Measurements from ENCODE around the gene TOM1L2. TPM values are rescaled to one million over a fixed set of nuclear protein-coding genes. Genes with fewer than 3 reads are reported as not detected.

The TOM1L2 gene
- total and polyA plus RNA-seq, 8 donors: 51.2 to 71.2 (median 57.4) TPM

DNA sequence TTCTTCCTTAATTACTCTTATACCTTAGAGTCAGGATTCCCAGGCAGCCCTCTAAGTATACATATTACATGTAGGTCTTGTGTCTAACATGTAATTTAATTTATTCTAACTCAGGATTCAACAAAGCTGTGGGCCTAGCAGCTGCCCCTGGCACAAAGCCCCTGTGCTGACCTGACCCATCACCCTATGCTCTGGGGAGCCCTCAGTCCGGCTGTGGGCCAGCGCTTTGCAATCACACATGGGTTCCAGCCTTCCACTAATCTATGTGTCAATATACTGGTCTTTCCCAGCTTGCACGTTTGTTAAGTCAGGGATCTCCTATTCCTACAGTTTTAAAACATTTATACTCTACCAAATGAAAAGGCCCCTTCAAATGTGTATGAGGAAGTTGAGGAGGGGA is 72.7 kb downstream of the TOM1L2 start:
- DNase-seq (no peak), ATAC-seq (no peak)
- Histone ChIP-seq H3K4me3 (no peak overlapping the region), H3K36me3 (peaks cover 3 to 22% of the 10 kb centered on the region in 2 donors), H3K9me3 (no peaks in the 10 kb centered on the region), H3K27me3 (no peaks in the 10 kb centered on the region), H3K27ac (no peak overlapping the region), H3K4me1 (peaks cover 20 to 25% of the 10 kb centered on the region in 2 donors)
- TF ChIP-seq, protein P1, sequence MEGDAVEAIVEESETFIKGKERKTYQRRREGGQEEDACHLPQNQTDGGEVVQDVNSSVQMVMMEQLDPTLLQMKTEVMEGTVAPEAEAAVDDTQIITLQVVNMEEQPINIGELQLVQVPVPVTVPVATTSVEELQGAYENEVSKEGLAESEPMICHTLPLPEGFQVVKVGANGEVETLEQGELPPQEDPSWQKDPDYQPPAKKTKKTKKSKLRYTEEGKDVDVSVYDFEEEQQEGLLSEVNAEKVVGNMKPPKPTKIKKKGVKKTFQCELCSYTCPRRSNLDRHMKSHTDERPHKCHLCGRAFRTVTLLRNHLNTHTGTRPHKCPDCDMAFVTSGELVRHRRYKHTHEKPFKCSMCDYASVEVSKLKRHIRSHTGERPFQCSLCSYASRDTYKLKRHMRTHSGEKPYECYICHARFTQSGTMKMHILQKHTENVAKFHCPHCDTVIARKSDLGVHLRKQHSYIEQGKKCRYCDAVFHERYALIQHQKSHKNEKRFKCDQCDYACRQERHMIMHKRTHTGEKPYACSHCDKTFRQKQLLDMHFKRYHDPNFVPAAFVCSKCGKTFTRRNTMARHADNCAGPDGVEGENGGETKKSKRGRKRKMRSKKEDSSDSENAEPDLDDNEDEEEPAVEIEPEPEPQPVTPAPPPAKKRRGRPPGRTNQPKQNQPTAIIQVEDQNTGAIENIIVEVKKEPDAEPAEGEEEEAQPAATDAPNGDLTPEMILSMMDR (IDR thresholded peaks at IDR 0.05): no peak
- intact Hi-C loops (cut with DNase I): no loop called here

DNA sequence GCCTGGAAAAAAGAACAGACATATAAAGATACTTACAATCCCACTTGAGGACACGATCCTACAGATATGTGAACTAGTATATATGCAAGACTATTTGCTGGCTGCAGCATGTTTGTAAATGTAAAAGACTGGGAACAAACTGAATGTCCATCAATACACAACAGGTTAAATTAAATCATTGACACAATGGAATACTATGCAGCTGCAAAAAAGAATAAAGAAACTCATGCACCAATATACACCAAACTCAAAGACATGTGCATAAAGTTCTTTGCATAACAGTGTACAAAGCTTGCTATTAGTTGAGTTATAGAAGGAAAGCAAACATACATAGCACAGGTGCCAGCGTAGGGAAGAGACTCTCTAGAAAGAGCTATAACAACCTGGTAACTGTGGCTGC is 73.5 kb downstream of the TOM1L2 start:
- no peaks in the 10 kb centered on the region for H3K27me3 ChIP-seq
- H3K4me3 ChIP-seq: no peak overlapping the region
- DNase-seq: no peak
- H3K36me3 ChIP-seq: peaks cover 3 to 25% of the 10 kb centered on the region in 2 donors
- no peak for ATAC-seq
- intact Hi-C loops (cut with DNase I): no loop called here
- H3K27ac ChIP-seq: no peak overlapping the region
- peaks cover 20 to 25% of the 10 kb centered on the region in 2 donors for H3K4me1 ChIP-seq
- no peaks in the 10 kb centered on the region for H3K9me3 ChIP-seq
- TF ChIP-seq, protein P1 (IDR thresholded peaks at IDR 0.05): no peak

DNA sequence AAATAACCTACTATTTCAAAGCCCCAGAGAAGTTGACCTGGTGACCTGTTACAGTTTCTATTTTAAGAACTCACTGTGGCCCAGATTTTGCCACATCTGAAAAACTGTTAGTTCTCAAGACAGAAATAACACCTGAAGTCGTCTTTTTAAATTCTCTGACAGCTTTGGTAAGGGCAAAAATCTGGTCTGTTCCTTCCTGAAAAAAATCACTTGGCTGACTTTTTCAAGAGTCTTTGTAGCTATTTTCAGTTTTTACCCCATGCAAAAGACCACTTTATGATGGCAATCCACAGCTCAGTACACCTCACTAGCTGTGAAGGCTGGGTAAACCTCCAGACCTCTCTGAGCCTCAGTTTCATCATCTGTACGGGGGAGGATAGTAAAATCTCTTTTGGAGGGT is 74.8 kb downstream of the TOM1L2 start:
- H3K36me3 ChIP-seq: peaks cover 3 to 38% of the 10 kb centered on the region in 2 donors

DNA sequence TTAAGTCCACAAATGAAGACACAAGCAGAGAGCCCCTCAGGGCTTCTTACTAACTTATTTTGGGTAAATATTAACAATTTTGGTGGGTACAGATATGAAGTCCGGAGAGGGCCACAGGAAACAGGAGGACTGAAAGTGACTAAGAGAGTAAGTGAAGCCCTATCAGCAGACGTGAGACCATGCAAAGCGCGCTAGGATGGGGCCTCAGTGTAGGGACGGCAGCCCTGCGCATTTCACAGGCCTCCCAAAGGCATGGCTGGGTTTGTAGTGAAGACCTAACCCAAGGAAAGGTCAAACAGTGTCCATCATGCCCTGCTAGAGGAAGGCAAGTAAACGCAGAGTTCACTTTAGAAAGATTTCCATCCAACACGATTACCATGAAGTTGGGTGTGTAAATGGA is 75.5 kb downstream of the TOM1L2 start:
- Histone ChIP-seq H3K36me3 (peaks cover 3 to 45% of the 10 kb centered on the region in 2 donors), H3K27me3 (no peaks in the 10 kb centered on the region), H3K9me3 (no peaks in the 10 kb centered on the region), H3K4me3 (no peak overlapping the region), H3K4me1 (peaks cover 20 to 25% of the 10 kb centered on the region in 2 donors), H3K27ac (no peak overlapping the region)
- DNase-seq: no peak
- no peak for ATAC-seq
- intact Hi-C loops (cut with DNase I): no loop called here
- TF ChIP-seq, protein P1 (IDR thresholded peaks at IDR 0.05): no peak

More for the DNA sequence above, 74.8 kb downstream of the TOM1L2 start:
- no peaks in the 10 kb centered on the region for H3K9me3 ChIP-seq
- H3K27me3 ChIP-seq: no peaks in the 10 kb centered on the region
- H3K4me1 ChIP-seq: peaks cover 20 to 25% of the 10 kb centered on the region in 2 donors
- no peak overlapping the region for H3K27ac ChIP-seq
- TF ChIP-seq, protein P1 (IDR thresholded peaks at IDR 0.05): no peak
- DNase-seq (no peak), ATAC-seq (no peak)
- intact Hi-C loops (cut with DNase I): no loop called here
- no peak overlapping the region for H3K4me3 ChIP-seq

DNA sequence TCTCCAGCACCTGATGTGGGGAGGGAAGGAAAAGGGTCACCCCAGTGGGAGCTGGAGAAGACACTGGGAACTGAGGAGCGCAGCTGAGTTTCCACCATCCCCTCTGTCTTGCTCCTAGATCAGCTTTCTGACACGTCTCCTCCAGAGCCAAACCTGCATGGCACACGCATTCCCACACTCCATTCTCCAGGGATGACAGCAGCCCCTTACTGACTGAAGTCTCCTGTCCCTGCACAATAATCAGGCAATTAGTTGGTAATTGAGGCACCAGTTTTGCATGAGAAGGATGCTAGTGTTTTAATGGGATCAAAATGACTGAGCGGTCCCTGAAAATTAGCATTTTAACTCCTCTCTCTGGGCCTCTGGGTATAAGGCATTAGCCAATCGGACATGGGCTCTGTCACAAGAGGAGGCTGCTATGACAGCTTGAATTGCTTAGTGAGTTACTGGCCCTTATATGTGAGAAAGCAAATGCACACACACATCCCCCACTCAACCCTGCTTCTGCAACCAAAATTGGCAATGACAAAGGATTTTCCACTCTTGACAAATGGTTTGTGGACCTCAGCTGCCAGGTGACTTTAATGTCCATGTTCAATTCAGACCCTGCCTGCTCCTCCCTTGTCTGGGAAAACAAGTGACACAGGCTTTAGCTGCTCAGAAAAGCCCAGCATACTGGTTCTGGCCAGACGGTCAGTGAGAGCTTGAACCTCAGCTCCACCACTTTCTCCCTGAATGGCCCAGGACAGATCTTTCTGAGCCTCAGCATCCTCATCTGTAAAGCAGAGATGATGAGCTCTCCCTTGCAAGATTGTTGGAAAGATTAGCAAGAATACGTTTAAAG is 78.2 kb downstream of the TOM1L2 start:
- ATAC-seq (no peak), DNase-seq (no peak)
- Histone ChIP-seq H3K27ac (no peak overlapping the region), H3K9me3 (no peaks in the 10 kb centered on the region), H3K4me1 (peaks cover 1 to 10% of the 10 kb centered on the region in 2 donors), H3K36me3 (peaks cover 3 to 45% of the 10 kb centered on the region in 2 donors), H3K27me3 (no peaks in the 10 kb centered on the region), H3K4me3 (no peak overlapping the region)
- TF ChIP-seq, protein P1 (IDR thresholded peaks at IDR 0.05): no peak
- intact Hi-C loops (cut with DNase I): no loop called here
